Mesothelial cell of epicardium (in vitro differentiated cells): ENCODE data around the gene LMAN2. TPM values are rescaled to one million over a fixed set of nuclear protein-coding genes. Genes with fewer than 3 reads are reported as not detected.

Source experiments
- DNase-seq, 2 experiments: peaks; one replicate each; pipeline ENCODE4 v3.0.0; 2021; ENCODE audit warnings: low spot score in 2 of 2; ENCODE audit not compliant: unreplicated experiment in 2 of 2
- H3K27ac Mint-ChIP-seq: 2 replicates; pipeline ENCODE4 v1.8.0; 2021; ENCODE audit warnings: mixed read lengths
- H3K27me3 Mint-ChIP-seq: 2 replicates; pipeline ENCODE4 v1.8.0; 2021; ENCODE audit warnings: low read depth, mixed read lengths
- H3K36me3 Mint-ChIP-seq: 2 replicates; pipeline ENCODE4 v1.8.0; 2021; ENCODE audit warnings: mixed read lengths
- H3K4me1 Mint-ChIP-seq: 2 replicates; pipeline ENCODE4 v1.8.0; 2021; ENCODE audit warnings: mixed read lengths
- H3K4me3 Mint-ChIP-seq: 2 replicates; pipeline ENCODE4 v1.8.0; 2021; ENCODE audit warnings: mild to moderate bottlenecking, moderate library complexity, mixed read lengths
- H3K9me3 Mint-ChIP-seq: 2 replicates; pipeline ENCODE4 v1.8.0; 2021; ENCODE audit warnings: mixed read lengths
- total RNA-seq: library from RNA; stranded (reverse); gene quantifications from 3 replicates; pipeline ENCODE4 v1.2.1, GENCODE V29; 2021
- TF ChIP-seq, protein P1 (sequence below): fragments of 200-600 bp; sonication (generic); IDR thresholded peaks from one replicate; pipeline ENCODE4 v1.5.0; 2021; ENCODE audit warnings: antibody characterized with exemption; ENCODE audit not compliant: unreplicated experiment

LMAN2 gene
- total RNA-seq, 1 donor from 2014 or later = 85.4 TPM

DNA sequence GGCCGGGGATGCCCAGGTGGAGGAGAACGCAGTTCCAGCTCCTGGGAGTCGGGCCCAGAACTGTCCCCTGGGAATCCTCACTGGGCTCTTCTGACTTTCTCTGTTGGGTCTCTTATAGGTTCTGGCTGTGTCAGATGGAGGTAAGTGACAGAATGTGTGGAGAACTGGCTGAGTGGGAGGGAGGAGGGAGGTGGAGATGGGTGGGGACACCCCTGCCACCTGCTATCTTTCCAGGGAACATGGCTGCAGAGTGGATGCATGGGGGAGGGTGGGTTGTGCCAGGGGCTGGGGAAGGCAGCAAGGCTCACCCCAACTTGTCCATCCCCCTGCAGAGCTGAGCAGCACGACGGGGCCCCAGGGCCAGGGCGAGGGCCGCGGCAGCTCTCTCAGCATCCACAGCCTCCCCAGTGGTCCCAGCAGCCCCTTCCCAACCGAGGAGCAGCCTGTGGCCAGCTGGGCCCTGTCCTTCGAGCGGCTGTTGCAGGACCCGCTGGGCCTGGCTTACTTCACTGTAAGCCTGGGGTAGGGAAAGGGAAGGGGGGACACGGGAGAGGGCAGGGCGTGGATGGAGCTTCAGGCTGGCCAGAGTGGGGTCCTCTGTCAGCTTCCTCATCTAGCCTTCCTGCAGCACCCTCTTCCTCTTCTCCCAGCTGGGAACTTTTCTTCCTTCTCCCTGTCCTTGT lies 14.5 kb upstream of the LMAN2 start:
- Mint-ChIP-seq H3K36me3 (no peaks in the 10 kb centered on the region), H3K4me1 (peaks cover 25% of the 10 kb centered on the region), H3K27ac (peak overlapping the region; percentile 98), H3K4me3 (peak overlapping the region; percentile 88), H3K27me3 (no peaks in the 10 kb centered on the region), H3K9me3 (no peaks in the 10 kb centered on the region)
- DNase-seq = no peak
- TF ChIP-seq, protein P1, sequence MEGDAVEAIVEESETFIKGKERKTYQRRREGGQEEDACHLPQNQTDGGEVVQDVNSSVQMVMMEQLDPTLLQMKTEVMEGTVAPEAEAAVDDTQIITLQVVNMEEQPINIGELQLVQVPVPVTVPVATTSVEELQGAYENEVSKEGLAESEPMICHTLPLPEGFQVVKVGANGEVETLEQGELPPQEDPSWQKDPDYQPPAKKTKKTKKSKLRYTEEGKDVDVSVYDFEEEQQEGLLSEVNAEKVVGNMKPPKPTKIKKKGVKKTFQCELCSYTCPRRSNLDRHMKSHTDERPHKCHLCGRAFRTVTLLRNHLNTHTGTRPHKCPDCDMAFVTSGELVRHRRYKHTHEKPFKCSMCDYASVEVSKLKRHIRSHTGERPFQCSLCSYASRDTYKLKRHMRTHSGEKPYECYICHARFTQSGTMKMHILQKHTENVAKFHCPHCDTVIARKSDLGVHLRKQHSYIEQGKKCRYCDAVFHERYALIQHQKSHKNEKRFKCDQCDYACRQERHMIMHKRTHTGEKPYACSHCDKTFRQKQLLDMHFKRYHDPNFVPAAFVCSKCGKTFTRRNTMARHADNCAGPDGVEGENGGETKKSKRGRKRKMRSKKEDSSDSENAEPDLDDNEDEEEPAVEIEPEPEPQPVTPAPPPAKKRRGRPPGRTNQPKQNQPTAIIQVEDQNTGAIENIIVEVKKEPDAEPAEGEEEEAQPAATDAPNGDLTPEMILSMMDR = no peak

DNA sequence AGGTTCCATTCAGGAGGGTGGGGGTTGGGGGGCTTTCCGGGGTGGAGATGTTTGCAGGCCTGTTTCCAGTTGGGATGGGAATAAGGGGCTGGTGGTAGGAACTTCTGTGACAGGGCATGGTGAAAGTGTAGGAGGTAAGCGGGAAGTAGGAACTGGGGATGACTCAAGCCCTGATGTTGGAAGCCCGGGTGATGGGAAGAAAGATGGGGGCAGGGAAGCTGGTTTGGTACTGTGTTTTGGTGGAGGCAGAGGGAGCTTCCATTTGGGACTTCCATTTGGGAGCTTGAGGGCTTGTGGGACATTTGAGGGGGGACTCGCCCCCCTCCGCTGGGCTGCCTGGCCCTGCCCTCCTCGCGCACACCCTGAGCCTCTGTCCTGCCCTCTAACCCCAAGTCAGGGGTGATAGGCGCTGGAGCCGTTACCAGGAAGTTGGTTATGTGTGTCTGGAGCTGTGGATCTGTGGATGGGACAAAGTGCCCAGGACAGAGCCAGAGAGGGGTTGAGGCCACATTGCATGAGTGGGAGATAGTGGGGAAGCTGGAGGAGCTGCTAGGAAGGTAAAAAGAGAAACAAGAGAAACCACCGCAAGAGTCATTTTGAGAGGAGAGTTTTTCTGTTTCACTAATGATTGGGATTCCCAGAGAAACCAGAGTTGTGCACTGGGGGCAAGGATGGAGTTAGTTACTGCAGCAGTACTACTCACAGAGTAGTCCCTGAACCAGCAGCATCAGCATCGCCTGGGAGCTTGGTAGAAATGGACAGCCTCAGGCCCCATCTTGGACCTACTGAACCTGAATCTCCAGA lies 12.9 kb upstream of the LMAN2 start:
- H3K4me3 Mint-ChIP-seq = peak overlapping the region; percentile 20

DNA sequence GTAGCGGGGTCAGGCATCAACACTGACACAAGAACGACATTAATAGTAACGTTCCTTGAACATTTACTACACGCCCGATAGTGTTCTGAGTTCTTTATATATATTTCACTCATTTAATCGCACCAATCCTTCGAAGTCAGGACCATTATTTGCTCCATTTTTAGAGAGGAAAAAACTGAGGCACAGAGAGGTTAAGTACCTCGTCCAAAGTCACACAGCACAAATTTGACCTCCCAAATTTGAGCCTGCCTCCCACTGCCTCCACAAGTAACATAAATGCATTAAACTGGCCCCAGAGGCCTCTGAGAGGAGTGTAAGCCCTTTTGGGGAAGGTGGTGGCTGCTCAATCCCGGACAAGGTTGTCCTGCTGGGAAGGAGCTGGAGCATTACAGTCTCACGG lies 12.1 kb upstream of the LMAN2 start:
- Mint-ChIP-seq H3K4me1 (peaks cover 25% of the 10 kb centered on the region), H3K36me3 (no peaks in the 10 kb centered on the region), H3K4me3 (peak overlapping the region; percentile 77), H3K9me3 (no peaks in the 10 kb centered on the region), H3K27me3 (peaks cover 4% of the 10 kb centered on the region), H3K27ac (no peak overlapping the region)
- DNase-seq = no peak
- TF ChIP-seq, protein P1 = no peak

More for the DNA sequence above, 12.9 kb upstream of the LMAN2 start:
- no peak for DNase-seq
- no peaks in the 10 kb centered on the region for H3K9me3 Mint-ChIP-seq
- TF ChIP-seq, protein P1 = no peak
- no peaks in the 10 kb centered on the region for H3K36me3 Mint-ChIP-seq
- H3K27me3 Mint-ChIP-seq = no peaks in the 10 kb centered on the region
- H3K4me1 Mint-ChIP-seq = peaks cover 25% of the 10 kb centered on the region
- no peak overlapping the region for H3K27ac Mint-ChIP-seq

DNA sequence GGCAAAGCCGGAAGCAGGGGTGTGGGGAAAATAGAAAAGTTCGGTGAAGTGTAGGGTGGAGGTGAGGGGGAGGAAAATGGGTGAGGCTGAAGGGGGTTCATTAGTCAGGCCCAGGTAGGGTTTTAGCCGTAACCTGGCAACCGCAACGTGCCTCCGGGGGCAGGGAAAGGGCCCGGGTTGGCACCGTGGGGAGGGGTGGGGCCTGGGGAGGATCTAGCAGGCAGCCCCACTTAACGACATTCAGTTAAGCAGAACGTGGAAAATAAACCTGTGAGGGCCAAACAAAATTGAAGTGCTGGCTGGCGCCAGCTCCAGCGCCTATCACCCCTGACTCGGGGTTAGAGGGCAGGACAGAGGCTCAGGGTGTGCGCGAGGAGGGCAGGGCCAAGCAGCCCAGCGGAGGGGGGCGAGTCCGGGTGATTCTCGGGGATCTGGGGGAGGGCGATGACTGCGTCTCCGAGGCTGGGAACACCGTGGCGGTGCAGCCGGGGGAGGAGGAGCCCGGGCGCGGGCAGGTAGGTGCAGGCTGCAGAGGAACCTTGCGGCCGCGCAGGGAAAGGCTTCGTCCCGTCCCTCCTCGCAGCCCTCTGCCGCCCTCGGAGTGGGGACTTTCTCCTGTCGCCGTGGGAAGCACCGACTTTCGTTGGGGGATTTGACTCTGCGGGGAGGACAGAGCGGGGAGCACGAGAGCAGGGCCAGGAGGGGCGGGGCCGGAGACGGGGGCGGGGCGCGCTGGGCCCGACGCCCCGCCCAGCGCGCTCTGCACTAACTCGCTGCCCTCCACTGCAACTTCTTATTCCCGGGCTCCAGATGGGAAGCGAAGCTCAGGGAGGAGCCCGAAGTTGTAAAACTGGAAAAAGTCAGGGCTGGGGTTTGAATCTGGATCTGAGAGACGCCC lies 11.4 kb upstream of the LMAN2 start:
- Mint-ChIP-seq H3K36me3 (no peaks in the 10 kb centered on the region), H3K9me3 (no peaks in the 10 kb centered on the region), H3K4me3 (peak overlapping the region; percentile 77), H3K4me1 (peaks cover 23% of the 10 kb centered on the region), H3K27me3 (peaks cover 4% of the 10 kb centered on the region), H3K27ac (peak overlapping the region; percentile 25)
- DNase-seq = peak in 1 of 2 experiments; percentile 63
- TF ChIP-seq, protein P1 = no peak

DNA sequence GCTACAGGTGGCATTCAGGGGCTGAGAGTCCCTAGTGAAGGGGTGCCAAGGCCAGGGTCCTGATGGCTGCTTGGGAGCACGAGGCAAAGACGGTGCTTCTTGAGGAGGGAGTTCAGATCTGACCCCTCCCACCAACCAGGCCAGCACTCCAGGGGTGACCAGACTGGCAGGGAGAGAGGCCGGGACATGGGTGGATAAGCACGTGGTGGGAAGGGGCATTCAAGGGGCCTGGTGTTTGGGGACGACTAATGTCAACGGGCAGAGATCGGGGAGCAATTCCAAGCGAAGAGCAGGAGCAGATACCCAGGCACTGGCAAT lies 10.8 kb upstream of the LMAN2 start:
- H3K4me3 Mint-ChIP-seq = peak overlapping the region; percentile 77
- peaks cover 5% of the 10 kb centered on the region for H3K27me3 Mint-ChIP-seq
- H3K4me1 Mint-ChIP-seq = peaks cover 23% of the 10 kb centered on the region
- TF ChIP-seq, protein P1 = no peak
- H3K9me3 Mint-ChIP-seq = no peaks in the 10 kb centered on the region
- no peaks in the 10 kb centered on the region for H3K36me3 Mint-ChIP-seq
- H3K27ac Mint-ChIP-seq = no peak overlapping the region
- DNase-seq = no peak
